HEK293T (cell line): ENCODE measurements around the gene RAPGEF1.

Experiments used
- BHLHE40 ChIP-seq: fragments of 450-650 bp; IDR thresholded peaks from 2 replicates; pipeline ENCODE4 v1.6.1; 2016; ENCODE audit warnings: mild to moderate bottlenecking, moderate library complexity, borderline replicate concordance
- SUZ12 ChIP-seq: fragments of 450-650 bp; IDR thresholded peaks from 2 replicates; pipeline ENCODE4 v1.6.1; 2016; ENCODE audit warnings: mild to moderate bottlenecking
- TARDBP ChIP-seq: fragments of 450-650 bp; IDR thresholded peaks from 2 replicates; pipeline ENCODE4 v1.6.1; 2016

GRCh38 chr9:131557855-131558548 is 181.9 kb downstream of the RAPGEF1 start:
- TF ChIP-seq BHLHE40 (no peak), SUZ12 (no peak), TARDBP (no peak)
